Measurements from ENCODE around the gene GADD45B. TPM values are rescaled to one million over a fixed set of nuclear protein-coding genes. Genes with fewer than 3 reads are reported as not detected.
"Not testable (repeated sequence)": the region's sequence is repeated elsewhere in the genome, so short reads cannot be mapped to it uniquely, and the experiment has no call there.

The GADD45B gene
- total RNA-seq, 1 donor from 2014 or later = 291 TPM

GRCh38 chr19:2462635-2463421 is 13.1 kb upstream of the GADD45B start:
- Mint-ChIP-seq H3K27ac (no peak overlapping the region), H3K27me3 (no peaks in the 10 kb centered on the region), H3K4me1 (peaks cover 8% of the 10 kb centered on the region), H3K36me3 (ENCODE audit: low read depth) (no peaks in the 10 kb centered on the region), H3K4me3 (no peak overlapping the region), H3K9me3 (no peaks in the 10 kb centered on the region)
- TF ChIP-seq, protein P1, sequence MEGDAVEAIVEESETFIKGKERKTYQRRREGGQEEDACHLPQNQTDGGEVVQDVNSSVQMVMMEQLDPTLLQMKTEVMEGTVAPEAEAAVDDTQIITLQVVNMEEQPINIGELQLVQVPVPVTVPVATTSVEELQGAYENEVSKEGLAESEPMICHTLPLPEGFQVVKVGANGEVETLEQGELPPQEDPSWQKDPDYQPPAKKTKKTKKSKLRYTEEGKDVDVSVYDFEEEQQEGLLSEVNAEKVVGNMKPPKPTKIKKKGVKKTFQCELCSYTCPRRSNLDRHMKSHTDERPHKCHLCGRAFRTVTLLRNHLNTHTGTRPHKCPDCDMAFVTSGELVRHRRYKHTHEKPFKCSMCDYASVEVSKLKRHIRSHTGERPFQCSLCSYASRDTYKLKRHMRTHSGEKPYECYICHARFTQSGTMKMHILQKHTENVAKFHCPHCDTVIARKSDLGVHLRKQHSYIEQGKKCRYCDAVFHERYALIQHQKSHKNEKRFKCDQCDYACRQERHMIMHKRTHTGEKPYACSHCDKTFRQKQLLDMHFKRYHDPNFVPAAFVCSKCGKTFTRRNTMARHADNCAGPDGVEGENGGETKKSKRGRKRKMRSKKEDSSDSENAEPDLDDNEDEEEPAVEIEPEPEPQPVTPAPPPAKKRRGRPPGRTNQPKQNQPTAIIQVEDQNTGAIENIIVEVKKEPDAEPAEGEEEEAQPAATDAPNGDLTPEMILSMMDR (IDR thresholded peaks at IDR 0.05) = no peak
- ATAC-seq (ENCODE audit: low read depth) (no peak), DNase-seq (no peak)
- POLR2A ChIA-PET = interaction anchor here (0.6 to 1.8 kb wide), 9 partner anchors 13 to 897 kb away, joined by 3 to 13 read pairs (median 5); partner anchors contain the start of genes GADD45B and TIMM13
- intact Hi-C loops (cut with micrococcal nuclease) = no loop called here
- CTCF ChIA-PET = interaction anchor here (0.7 to 0.8 kb wide), 2 partner anchors 70 to 149 kb away, joined by 3 read pairs; no protein-coding TSS in a partner anchor

DNA sequence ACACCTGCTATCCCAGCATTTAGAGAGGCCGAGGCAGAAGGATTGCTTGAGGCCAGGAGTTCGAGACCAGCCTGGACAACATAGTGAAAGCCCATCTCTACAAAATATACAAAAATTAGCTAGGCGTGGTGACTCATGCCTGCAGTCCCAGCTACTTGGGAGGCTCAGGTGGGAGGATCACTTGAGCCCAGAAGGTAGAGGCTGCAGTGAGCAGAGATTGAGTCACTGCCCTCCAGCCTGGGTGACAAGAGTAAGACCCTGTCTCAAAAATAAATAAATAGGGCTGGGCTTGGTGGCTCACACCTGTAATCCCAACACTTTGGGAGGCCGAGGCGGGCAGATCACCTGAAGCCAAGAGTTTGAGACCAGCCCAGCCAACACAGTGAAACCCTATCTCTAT is 12.2 kb upstream of the GADD45B start:
- intact Hi-C loops (cut with micrococcal nuclease); H3K27me3 Mint-ChIP-seq; H3K4me3 Mint-ChIP-seq; ATAC-seq (ENCODE audit: low read depth); H3K9me3 Mint-ChIP-seq; H3K27ac Mint-ChIP-seq; H3K36me3 Mint-ChIP-seq (ENCODE audit: low read depth); DNase-seq; H3K4me1 Mint-ChIP-seq: not testable (repeated sequence)
- POLR2A ChIA-PET = interaction anchor here (1.0 kb wide), 1 partner anchor 12 kb away, joined by 3 read pairs; the partner anchor contains the start of gene GADD45B
- CTCF ChIA-PET = interaction anchor here (0.7 kb wide), 1 partner anchor 70 kb away, joined by 3 read pairs; no protein-coding TSS in a partner anchor

GRCh38 chr19:2464389-2464788 is 11.5 kb upstream of the GADD45B start:
- H3K27me3 Mint-ChIP-seq = no peaks in the 10 kb centered on the region
- ChIA-PET CTCF (no interaction called here), POLR2A (no interaction called here)
- no peaks in the 10 kb centered on the region for H3K36me3 Mint-ChIP-seq (ENCODE audit: low read depth)
- H3K9me3 Mint-ChIP-seq = no peaks in the 10 kb centered on the region
- no peak overlapping the region for H3K27ac Mint-ChIP-seq
- intact Hi-C loops (cut with micrococcal nuclease) = no loop called here
- no peak for ATAC-seq (ENCODE audit: low read depth)
- no peak for DNase-seq
- TF ChIP-seq, protein P1 (IDR thresholded peaks at IDR 0.05) = no peak
- H3K4me1 Mint-ChIP-seq = peaks cover 10% of the 10 kb centered on the region
- H3K4me3 Mint-ChIP-seq = no peak overlapping the region

- Mint-ChIP-seq H3K36me3 (ENCODE audit: low read depth) (no peaks in the 10 kb centered on the region), H3K4me3 (no peak overlapping the region), H3K9me3 (no peaks in the 10 kb centered on the region), H3K27ac (no peak overlapping the region), H3K27me3 (no peaks in the 10 kb centered on the region), H3K4me1 (peaks cover 7% of the 10 kb centered on the region)
- ATAC-seq (ENCODE audit: low read depth) (no peak), DNase-seq (no peak)
- ChIA-PET CTCF (no interaction called here), POLR2A (interaction anchor here (0.6 to 1.4 kb wide), 3 partner anchors 12 to 1293 kb away, joined by 3 to 6 read pairs (median 4); partner anchors contain the start of genes APBA3 and LMNB2)
- TF ChIP-seq, protein P1 (IDR thresholded peaks at IDR 0.05) = no peak
- intact Hi-C loops (cut with micrococcal nuclease) = no loop called here
Measured at GRCh38 chr19:2468596-2468995, 7.3 kb upstream of the GADD45B start.

DNA sequence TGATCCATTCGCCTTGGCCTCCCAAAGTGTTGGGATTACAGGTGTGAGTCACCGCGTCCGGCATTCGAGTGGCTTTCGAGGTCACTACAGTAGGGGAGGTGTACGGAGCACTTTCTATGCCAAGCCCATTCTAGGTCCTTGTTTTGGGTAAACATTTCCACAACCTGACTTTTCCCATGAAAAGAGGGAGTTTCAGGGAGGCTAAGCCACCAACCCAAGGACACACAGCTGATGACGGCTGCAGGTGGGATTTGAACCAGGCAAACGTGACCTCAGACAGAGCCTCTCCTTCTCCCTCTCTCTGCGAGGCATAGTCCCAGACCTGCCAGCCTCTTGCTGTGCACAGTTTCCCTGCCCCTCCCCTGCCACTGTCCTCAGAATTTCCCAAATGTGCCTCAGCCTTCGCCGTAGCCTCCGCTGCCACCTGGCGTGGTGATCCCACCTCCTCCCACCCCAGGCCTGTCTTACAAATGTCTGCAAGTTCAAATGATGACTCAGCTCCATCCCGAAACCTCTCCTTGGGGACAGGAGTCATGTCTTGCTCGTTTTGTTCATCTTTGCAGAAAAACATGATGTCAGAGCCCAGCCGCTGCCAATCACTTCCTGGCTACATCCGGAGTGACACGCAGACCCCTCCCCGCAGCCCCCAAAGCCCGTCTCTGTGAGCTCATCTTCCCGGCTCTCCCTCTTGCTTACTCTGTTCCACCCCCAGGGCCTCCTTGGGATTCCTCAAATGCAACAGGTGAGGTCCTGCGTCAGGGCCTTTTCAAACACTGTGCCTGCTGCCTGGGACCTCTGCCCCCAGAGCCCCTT is 6.6 kb upstream of the GADD45B start:
- H3K4me1 Mint-ChIP-seq = peaks cover 10% of the 10 kb centered on the region
- intact Hi-C loops (cut with micrococcal nuclease) = no loop called here
- TF ChIP-seq, protein P1 (IDR thresholded peaks at IDR 0.05) = no peak
- DNase-seq (no peak), ATAC-seq (ENCODE audit: low read depth) (peak; percentile 40)
- POLR2A ChIA-PET = interaction anchor here (0.5 to 1.5 kb wide), 11 partner anchors 8 to 1292 kb away, joined by 3 to 8 read pairs (median 4); partner anchors contain the start of genes APBA3, LMNB2 and THOP1
- no peak overlapping the region for H3K4me3 Mint-ChIP-seq
- H3K36me3 Mint-ChIP-seq (ENCODE audit: low read depth) = no peaks in the 10 kb centered on the region
- no peaks in the 10 kb centered on the region for H3K27me3 Mint-ChIP-seq
- CTCF ChIA-PET = no interaction called here
- no peak overlapping the region for H3K27ac Mint-ChIP-seq
- no peaks in the 10 kb centered on the region for H3K9me3 Mint-ChIP-seq

- CTCF ChIA-PET; H3K36me3 Mint-ChIP-seq (ENCODE audit: low read depth); H3K27me3 Mint-ChIP-seq; DNase-seq; intact Hi-C loops (cut with micrococcal nuclease); H3K9me3 Mint-ChIP-seq; H3K27ac Mint-ChIP-seq; ATAC-seq (ENCODE audit: low read depth); H3K4me3 Mint-ChIP-seq: not testable (repeated sequence)
- H3K4me1 Mint-ChIP-seq = peaks cover 13% of the 10 kb centered on the region
- POLR2A ChIA-PET = interaction anchor here (0.5 to 1.5 kb wide), 6 partner anchors 8 to 315 kb away, joined by 3 to 7 read pairs (median 4); partner anchors contain the start of gene THOP1
Measured at GRCh38 chr19:2469915-2470200, 6.1 kb upstream of the GADD45B start.
